Measurements from ENCODE around the gene CDH7.

Gene CDH7
- total RNA-seq = 0 reads per million in 2 donors

- DNase-seq = no peak
These were observed at the start of gene CDH7 for GRCh38 chr18:65750389-65751154. TSS of gene CDH7 (plus strand) at chr18:65751012. CDS start at chr18:65762843, 11,831 bp downstream.

- no peak for DNase-seq
These were observed 46.8 kb upstream of the CDH7 start for GRCh38 chr18:65704046-65704445.

GRCh38 chr18:65706646-65707045 lies 44.2 kb upstream of the CDH7 start:
- DNase-seq = no peak

- no peak for DNase-seq
These were observed 39.3 kb upstream of the CDH7 start for GRCh38 chr18:65711493-65711892.

- no peak for DNase-seq
These were observed 29.2 kb upstream of the CDH7 start for GRCh38 chr18:65721619-65722018.

GRCh38 chr18:65725251-65726050 lies 25.4 kb upstream of the CDH7 start:
- no peak for DNase-seq

- DNase-seq = no peak
These were observed 15.7 kb upstream of the CDH7 start for GRCh38 chr18:65735155-65735554.

GRCh38 chr18:65737471-65737955 lies 13.3 kb upstream of the CDH7 start:
- DNase-seq = no peak

GRCh38 chr18:65746936-65747335 lies 3.9 kb upstream of the CDH7 start:
- DNase-seq = no peak

GRCh38 chr18:65748321-65748720 lies 2.5 kb upstream of the CDH7 start:
- DNase-seq = no peak

- DNase-seq = no peak
These were observed 971 bp upstream of the CDH7 start for GRCh38 chr18:65749841-65750240.

GRCh38 chr18:65751155-65752085 lies 608 bp downstream of the CDH7 start:
- no peak for DNase-seq

- no peak for DNase-seq
These were observed 2.0 kb downstream of the CDH7 start for GRCh38 chr18:65752625-65753325.

GRCh38 chr18:65753520-65753919 lies 2.7 kb downstream of the CDH7 start:
- DNase-seq = no peak

GRCh38 chr18:65754121-65754520 lies 3.3 kb downstream of the CDH7 start:
- no peak for DNase-seq

GRCh38 chr18:65755616-65756015 lies 4.8 kb downstream of the CDH7 start:
- DNase-seq = no peak

GRCh38 chr18:65760457-65760856 lies 9.6 kb downstream of the CDH7 start:
- no peak for DNase-seq

GRCh38 chr18:65761636-65762295 lies 11.0 kb downstream of the CDH7 start:
- DNase-seq = no peak

GRCh38 chr18:65762556-65762955 lies 11.7 kb downstream of the CDH7 start:
- DNase-seq = no peak

GRCh38 chr18:65767406-65767805 lies 16.6 kb downstream of the CDH7 start:
- DNase-seq = no peak

GRCh38 chr18:65768120-65768778 lies 17.4 kb downstream of the CDH7 start:
- DNase-seq = no peak

Data from T-helper 9 cell (primary cell).